ENCODE data around the gene IL17RD. TPM values are rescaled to one million over a fixed set of nuclear protein-coding genes. Genes with fewer than 3 reads are reported as not detected.

IL17RD gene
- total and polyA plus RNA-seq, 2 of the 4 experiments (the other 2 are of a cell fraction) = 0.72 to 0.92 TPM

DNA sequence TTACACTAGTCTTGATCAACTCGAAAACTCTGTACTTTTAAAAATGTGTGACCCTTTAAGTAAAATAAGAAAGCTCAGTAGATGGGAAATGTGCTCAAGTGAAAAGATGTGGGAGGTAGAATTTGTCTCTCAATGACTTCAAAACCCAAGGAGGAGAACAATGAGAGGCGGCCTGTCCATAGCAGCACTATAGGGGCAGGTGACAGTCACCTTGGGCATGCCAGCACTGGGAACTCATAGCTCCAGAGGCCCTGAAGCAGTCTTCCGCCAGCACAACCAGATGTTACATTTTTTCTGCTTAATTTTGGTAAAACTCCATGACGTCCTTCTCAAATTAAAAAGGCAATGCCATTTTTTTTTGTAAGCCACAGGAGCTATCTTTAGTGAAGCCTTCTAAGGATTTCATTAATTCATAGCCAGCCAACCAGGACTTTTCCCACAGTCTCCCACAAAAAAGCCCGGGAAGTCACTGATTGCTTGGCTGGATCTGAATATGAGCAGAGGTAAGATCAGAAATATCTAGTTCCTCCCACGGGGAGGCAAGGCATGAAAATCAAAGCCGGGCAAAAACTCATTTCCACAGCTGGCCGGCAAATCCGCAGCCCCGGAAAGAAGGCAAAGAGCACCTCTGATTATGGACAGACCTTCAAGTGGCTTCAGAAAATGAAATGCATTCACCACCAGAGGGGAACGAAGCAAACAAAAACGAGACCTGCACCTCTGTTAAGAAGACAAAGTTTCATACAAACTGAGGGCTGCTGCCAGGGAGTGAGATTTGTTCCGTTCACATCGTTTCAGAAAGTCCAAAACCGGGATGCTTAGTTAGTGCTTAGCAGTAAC lies 10.5 kb downstream of the IL17RD start:
- Histone ChIP-seq H3K9ac (ENCODE audit: low read depth, low read length) (no peak overlapping the region), H3K4me1 (ENCODE audit: control insufficient read depth, insufficient read depth, low read length) (no peaks in the 10 kb centered on the region; the same call in 1 of the 2 replicates), H3K27me3 (ENCODE audit: control insufficient read depth, insufficient read depth, low read length) (peaks cover 11% of the 10 kb centered on the region), H2BK120ac (ENCODE audit: low read depth, low read length) (no peak overlapping the region), H3K4me2 (ENCODE audit: low read depth, low read length) (no peak overlapping the region), H2BK20ac (ENCODE audit: low read depth, low read length) (no peak overlapping the region), H3K4ac (ENCODE audit: low read depth, low read length) (no peak overlapping the region), H2BK5ac (ENCODE audit: low read depth, low read length, poor library complexity, severe bottlenecking) (no peak overlapping the region), H4K8ac (ENCODE audit: low read depth in 2 of 2, low read length in 2 of 2) (no peak overlapping the region), H2BK15ac (ENCODE audit: low read depth, low read length) (no peak overlapping the region), H2AK9ac (replicated peaks; ENCODE audit: low read depth, low read length, poor library complexity) (no peak overlapping the region), H3K27ac (ENCODE audit: insufficient read depth, low read length) (no peak overlapping the region), H3K36me3 (ENCODE audit: control insufficient read depth, insufficient read depth, low read length) (no peaks in the 10 kb centered on the region), H3K79me1 (ENCODE audit: low read depth in 1 of 2, low read length in 2 of 2) (no peaks in the 10 kb centered on the region), H2AFZ (replicated peaks; ENCODE audit: low read length, poor library complexity) (no peak overlapping the region), H3K4me3 (ENCODE audit: insufficient read depth, low read depth, low read length) (no peak overlapping the region), H4K91ac (ENCODE audit: insufficient read depth, low read depth, low read length) (no peak overlapping the region), H2AK5ac (ENCODE audit: low read depth, low read length) (no peak overlapping the region), H3K23ac (ENCODE audit: low read depth, low read length) (no peak overlapping the region), H3K9me1 (ENCODE audit: insufficient read depth, low read length) (no peaks in the 10 kb centered on the region), H3K18ac (ENCODE audit: low read depth, low read length) (no peak overlapping the region), H4K5ac (ENCODE audit: low read depth, low read length) (no peak overlapping the region), H3K56ac (ENCODE audit: extremely low read depth, insufficient read depth, low read length) (no peak overlapping the region), H4K20me1 (ENCODE audit: insufficient read depth, low read length) (no peaks in the 10 kb centered on the region), H3K14ac (replicated peaks; ENCODE audit: low read depth, low read length) (no peak overlapping the region), H3K9me3 (ENCODE audit: control insufficient read depth, insufficient read depth, low read length) (no peaks in the 10 kb centered on the region)
- POLR2A ChIA-PET (ENCODE audit: unreplicated experiment) = interaction anchor here (1.0 kb wide), 1 partner anchor 14 kb away, joined by 3 read pairs; no protein-coding TSS in a partner anchor
- 68% methylated on average over 3 of the region's 15 CpGs; no CpG with 5 or more reads in 1 of the 2 experiments for WGBS, 2 experiments (ENCODE audit: extremely low coverage in 2 of 2, insufficient read length in 1 of 2)
- dilution Hi-C loops (cut with HindIII; ENCODE audit: low sequenced_read_pairs, unreplicated experiment) = no loop called here
- DNase-seq = no peak
- intact Hi-C loops (cut with micrococcal nuclease) = no loop called here
- CTCF ChIA-PET = no interaction called here
- no TSS peak for BruUV-seq (replicated peaks)
- ATAC-seq (ENCODE audit: low read depth) = no peak
- in situ Hi-C loops (cut with MboI; ENCODE audit: low sequenced_read_pairs) = loop anchor here (25.0 kb wide), 1 partner anchor 408 kb away; the partner anchor contains the start of gene PDE12
- TF ChIP-seq RFX5 (IDR thresholded peaks at IDR 0.05; ENCODE audit: low read depth, low read length) (no peak), RAD21 (IDR thresholded peaks at IDR 0.05; ENCODE audit: low read length) (no peak), RCOR1 (IDR thresholded peaks at IDR 0.05; ENCODE audit: insufficient replicate concordance, low read length) (no peak), FOS (IDR thresholded peaks at IDR 0.05; ENCODE audit: low read depth, low read length) (no peak), MAFK (IDR thresholded peaks at IDR 0.05; ENCODE audit: low read depth, low read length) (no peak), NFE2L2 (IDR thresholded peaks at IDR 0.05; ENCODE audit: low read depth, low read length) (no peak), POLR2A (IDR thresholded peaks at IDR 0.05; ENCODE audit: low read depth, low read length) (no peak), CHD1 (IDR thresholded peaks at IDR 0.05; ENCODE audit: low read depth, low read length) (no peak), CEBPB (IDR thresholded peaks at IDR 0.05; ENCODE audit: low read depth, low read length) (no peak), BHLHE40 (IDR thresholded peaks at IDR 0.05; ENCODE audit: low read depth, low read length) (no peak), MXI1 (IDR thresholded peaks at IDR 0.05; ENCODE audit: borderline replicate concordance, low read depth, low read length) (no peak), MAZ (IDR thresholded peaks at IDR 0.05; ENCODE audit: borderline replicate concordance, low read depth, low read length) (no peak)
- TF ChIP-seq, protein P1, sequence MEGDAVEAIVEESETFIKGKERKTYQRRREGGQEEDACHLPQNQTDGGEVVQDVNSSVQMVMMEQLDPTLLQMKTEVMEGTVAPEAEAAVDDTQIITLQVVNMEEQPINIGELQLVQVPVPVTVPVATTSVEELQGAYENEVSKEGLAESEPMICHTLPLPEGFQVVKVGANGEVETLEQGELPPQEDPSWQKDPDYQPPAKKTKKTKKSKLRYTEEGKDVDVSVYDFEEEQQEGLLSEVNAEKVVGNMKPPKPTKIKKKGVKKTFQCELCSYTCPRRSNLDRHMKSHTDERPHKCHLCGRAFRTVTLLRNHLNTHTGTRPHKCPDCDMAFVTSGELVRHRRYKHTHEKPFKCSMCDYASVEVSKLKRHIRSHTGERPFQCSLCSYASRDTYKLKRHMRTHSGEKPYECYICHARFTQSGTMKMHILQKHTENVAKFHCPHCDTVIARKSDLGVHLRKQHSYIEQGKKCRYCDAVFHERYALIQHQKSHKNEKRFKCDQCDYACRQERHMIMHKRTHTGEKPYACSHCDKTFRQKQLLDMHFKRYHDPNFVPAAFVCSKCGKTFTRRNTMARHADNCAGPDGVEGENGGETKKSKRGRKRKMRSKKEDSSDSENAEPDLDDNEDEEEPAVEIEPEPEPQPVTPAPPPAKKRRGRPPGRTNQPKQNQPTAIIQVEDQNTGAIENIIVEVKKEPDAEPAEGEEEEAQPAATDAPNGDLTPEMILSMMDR (conservative IDR thresholded peaks at IDR 0.05; ENCODE audit: low read depth, low read length) = no peak
- TF ChIP-seq, protein P2, sequence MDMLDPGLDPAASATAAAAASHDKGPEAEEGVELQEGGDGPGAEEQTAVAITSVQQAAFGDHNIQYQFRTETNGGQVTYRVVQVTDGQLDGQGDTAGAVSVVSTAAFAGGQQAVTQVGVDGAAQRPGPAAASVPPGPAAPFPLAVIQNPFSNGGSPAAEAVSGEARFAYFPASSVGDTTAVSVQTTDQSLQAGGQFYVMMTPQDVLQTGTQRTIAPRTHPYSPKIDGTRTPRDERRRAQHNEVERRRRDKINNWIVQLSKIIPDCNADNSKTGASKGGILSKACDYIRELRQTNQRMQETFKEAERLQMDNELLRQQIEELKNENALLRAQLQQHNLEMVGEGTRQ (IDR thresholded peaks at IDR 0.05; ENCODE audit: low read depth, low read length) = no peak
- TF ChIP-seq, protein P3, sequence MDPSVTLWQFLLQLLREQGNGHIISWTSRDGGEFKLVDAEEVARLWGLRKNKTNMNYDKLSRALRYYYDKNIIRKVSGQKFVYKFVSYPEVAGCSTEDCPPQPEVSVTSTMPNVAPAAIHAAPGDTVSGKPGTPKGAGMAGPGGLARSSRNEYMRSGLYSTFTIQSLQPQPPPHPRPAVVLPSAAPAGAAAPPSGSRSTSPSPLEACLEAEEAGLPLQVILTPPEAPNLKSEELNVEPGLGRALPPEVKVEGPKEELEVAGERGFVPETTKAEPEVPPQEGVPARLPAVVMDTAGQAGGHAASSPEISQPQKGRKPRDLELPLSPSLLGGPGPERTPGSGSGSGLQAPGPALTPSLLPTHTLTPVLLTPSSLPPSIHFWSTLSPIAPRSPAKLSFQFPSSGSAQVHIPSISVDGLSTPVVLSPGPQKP (IDR thresholded peaks at IDR 0.05; ENCODE audit: borderline replicate concordance, low read depth, low read length) = no peak
